B cell (primary cell): ENCODE measurements around the gene RMC1. TPM values are rescaled to one million over a fixed set of nuclear protein-coding genes. Genes with fewer than 3 reads are reported as not detected.
A peak's percentile ranks its signal among the peaks of the same experiment; 100 is the strongest.

Experiments
- ATAC-seq: fragments of 200-7000 bp; cut with Tn5 transposase; one replicate; pipeline ENCODE4 v1.10.0; 2021; ENCODE audit warnings: low read depth, mild to moderate bottlenecking, moderate number of reproducible peaks, moderate library complexity
- CTCF ChIA-PET: fragments of 350-600 bp; sonication (Branson Sonifier 250); formaldehyde crosslinking; loops from one replicate; lab custom pipeline; 2021; ENCODE audit warnings: antibody characterized with exemption, inconsistent platforms; lab: Charles Lee
- POLR2A ChIA-PET: fragments of 350-600 bp; sonication (Branson Sonifier 250); formaldehyde crosslinking; loops from one replicate; lab custom pipeline; 2021; ENCODE audit warnings: antibody characterized with exemption; lab: Charles Lee
- DNase-seq: peaks from one replicate; pipeline ENCODE4 v3.0.0; 2013
- H2AFZ ChIP-seq: 2 replicates; pipeline ENCODE4 v1.6.1; 2012; ENCODE audit warnings: mild to moderate bottlenecking, low read depth, low read length; ENCODE audit not compliant: insufficient read depth, poor library complexity, severe bottlenecking
- H3K27ac ChIP-seq, 2 donors: 1 replicate in 1 of 2; 2 replicates in 1 of 2; pipeline ENCODE4 v1.5.1; 2012 to 2013; ENCODE audit warnings: low read length in 2 of 2, mild to moderate bottlenecking in 2 of 2, moderate library complexity in 1 of 2
- H3K27me3 ChIP-seq, 4 experiments: fragments of 200-600 bp in 1 of 4; sonication (generic) in 1 of 4; replicated peaks in 1 of 4; 1 replicate in 2 of 4; 2 replicates in 2 of 4; pipeline versions ENCODE4 v1.6.1 to v1.7.0; 2013 to 2016; ENCODE audit warnings: low read length in 3 of 4, mild to moderate bottlenecking in 2 of 4, mixed read lengths in 1 of 4, moderate library complexity in 1 of 4; ENCODE audit not compliant: insufficient read depth in 4 of 4, control insufficient read depth in 3 of 4; ENCODE audit errors: control extremely low read depth in 1 of 4
- H3K36me3 ChIP-seq, 2 experiments: replicated peaks in 1 of 2; 1 replicate in 1 of 2; 2 replicates in 1 of 2; pipeline versions ENCODE4 v1.6.1 to v1.7.1; 2013; ENCODE audit warnings: low read length in 1 of 2; ENCODE audit not compliant: insufficient read depth in 2 of 2, control insufficient read depth in 1 of 2; ENCODE audit errors: control extremely low read depth in 1 of 2, extremely low read depth in 1 of 2
- H3K4me1 ChIP-seq, 2 donors: fragments of 200-600 bp in 1 of 2; sonication (generic) in 1 of 2; 1 replicate in 1 of 2; 2 replicates in 1 of 2; pipeline versions ENCODE4 v1.5.1 to v1.6.1; 2013 to 2017; ENCODE audit warnings: low read length in 2 of 2; ENCODE audit not compliant: control insufficient read depth in 2 of 2, insufficient read depth in 2 of 2
- H3K4me2 ChIP-seq: replicated peaks from 2 replicates; pipeline ENCODE3; 2012; ENCODE audit warnings: mild to moderate bottlenecking, low read depth, low read length; ENCODE audit not compliant: poor library complexity, severe bottlenecking
- H3K4me3 ChIP-seq, 5 experiments: fragments of 200-600 bp in 1 of 5; sonication (generic) in 1 of 5; 1 replicate in 3 of 5; 2 replicates in 2 of 5; pipeline versions ENCODE4 v1.5.1 to v1.7.0; 2011 to 2016; ENCODE audit warnings: low read length in 4 of 5, mild to moderate bottlenecking in 4 of 5, low read depth in 2 of 5, control low read depth in 1 of 5, moderate library complexity in 1 of 5; ENCODE audit not compliant: insufficient read depth in 1 of 5; ENCODE audit errors: control extremely low read depth in 1 of 5, extremely low read depth in 1 of 5
- H3K79me2 ChIP-seq: fragments of 200-600 bp; sonication (generic); one replicate; pipeline ENCODE4 v1.6.0; 2016; ENCODE audit warnings: low read length; ENCODE audit not compliant: control insufficient read depth, insufficient read depth
- H3K9ac ChIP-seq: fragments of 200-600 bp; sonication (generic); 2 replicates; pipeline ENCODE4 v1.6.1; 2017; ENCODE audit warnings: mild to moderate bottlenecking, low read length, moderate library complexity
- H3K9me3 ChIP-seq, 3 donors: one replicate each; pipeline versions ENCODE4 v1.6.1 to v1.7.1; 2013; ENCODE audit warnings: low read length in 2 of 3; ENCODE audit not compliant: control insufficient read depth in 2 of 3, insufficient read depth in 1 of 3; ENCODE audit errors: control extremely low read depth in 1 of 3
- H4K20me1 ChIP-seq: 2 replicates; pipeline ENCODE4 v1.6.0; 2012; ENCODE audit warnings: mild to moderate bottlenecking, low read length; ENCODE audit not compliant: insufficient read depth, control insufficient read depth, poor library complexity, severe bottlenecking
- H3K27ac Mint-ChIP-seq: one replicate; pipeline ENCODE4 v1.8.0; 2021; ENCODE audit warnings: mixed read lengths
- H3K27me3 Mint-ChIP-seq: one replicate; pipeline ENCODE4 v1.8.0; 2021; ENCODE audit warnings: mixed read lengths
- H3K4me1 Mint-ChIP-seq: one replicate; pipeline ENCODE4 v1.8.0; 2021; ENCODE audit warnings: mixed read lengths
- H3K4me3 Mint-ChIP-seq: one replicate; pipeline ENCODE4 v1.8.0; 2021; ENCODE audit warnings: mixed read lengths
- H3K9me3 Mint-ChIP-seq: one replicate; pipeline ENCODE4 v1.8.0; 2022; ENCODE audit warnings: mixed read lengths; ENCODE audit not compliant: insufficient read depth
- EZH2 ChIP-seq: IDR thresholded peaks from 2 replicates; pipeline ENCODE4 v1.6.1; 2012; ENCODE audit warnings: borderline replicate concordance, low read depth, mild to moderate bottlenecking, moderate library complexity, low read length; ENCODE audit not compliant: insufficient read depth, poor library complexity, severe bottlenecking
- WGBS: methylation state at CpG from one replicate; pipeline ENCODE4 v1.1.5; 2013; ENCODE audit warnings: missing lambda C conversion rate; ENCODE audit not compliant: insufficient coverage; 5-methylcytosine and 5-hydroxymethylcytosine counted together
- intact Hi-C: fragments of 100-400 bp; cut with micrococcal nuclease; formaldehyde crosslinking; loops from one replicate; pipeline ENCODE4 v1.10.0; 2022
- polyA plus RNA-seq: library from polyadenylated mRNA; depleted of rRNA; stranded (reverse); fragments of >200 nt; gene quantifications from 2 replicates; pipeline ENCODE4 v1.2.3, GENCODE V29; 2012
- total RNA-seq, 2 donors: library from RNA; stranded (reverse); fragments of 120-200 nt in 1 of 2; gene quantifications; 1 replicate in 1 of 2; 2 replicates in 1 of 2; pipeline versions ENCODE4 v1.2.3 to v1.2.4, GENCODE V29; 2013 to 2022
- TF ChIP-seq, protein P1 (sequence below): fragments of 200-600 bp; IDR thresholded peaks from one replicate; pipeline ENCODE4 v1.8.0; 2022; ENCODE audit warnings: antibody characterized with exemption, mild to moderate bottlenecking

RMC1 gene
- total and polyA plus RNA-seq, 2 donors (not counting 1 experiment from before 2014, with no cell fraction given) = 77.3 to 137 TPM

DNA sequence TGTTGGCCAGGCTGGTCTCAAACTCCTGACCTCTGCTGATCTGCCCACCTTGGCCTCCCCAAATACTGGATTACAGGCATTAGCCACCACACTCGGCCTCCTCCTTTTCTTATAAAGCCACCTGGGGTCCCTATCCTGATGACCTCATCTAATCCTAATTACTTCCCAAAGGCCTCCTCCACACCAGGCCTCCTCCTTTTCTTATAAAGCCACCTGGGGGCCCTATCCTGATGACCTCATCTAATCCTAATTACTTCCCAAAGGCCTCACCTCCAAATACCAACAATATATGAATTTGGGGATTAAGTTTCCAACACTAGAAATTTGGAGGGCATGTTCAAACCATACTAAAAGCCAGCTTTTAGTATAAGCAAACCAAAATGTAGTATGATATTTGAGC lies 9.7 kb upstream of the RMC1 start:
- intact Hi-C loops = no loop called here
- no peak for ATAC-seq

DNA sequence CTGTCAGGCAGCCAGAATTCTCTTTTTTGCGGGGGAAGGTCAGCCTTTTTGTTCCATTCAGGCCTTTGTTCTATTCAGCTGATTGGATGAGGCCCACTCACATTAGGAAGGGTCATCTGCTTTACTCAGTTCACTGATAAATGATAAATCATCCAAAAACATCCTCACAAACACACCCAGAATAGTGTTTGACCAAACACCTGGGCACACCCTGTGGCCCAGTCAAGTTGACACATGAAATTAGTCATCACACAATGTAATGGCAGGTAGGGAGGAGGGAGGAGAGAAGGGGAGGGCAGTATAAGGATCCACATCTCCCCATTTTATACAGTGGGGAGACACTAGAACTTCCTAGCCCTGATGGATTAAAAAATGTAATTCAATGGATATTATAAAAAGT lies 8.3 kb upstream of the RMC1 start:
- Histone ChIP-seq H3K27ac (peak overlapping the region; percentile 55 to 76), H2AFZ (peak overlapping the region; percentile 8), H3K4me3 (no peak overlapping the region), H4K20me1 (no peaks in the 10 kb centered on the region), H3K27me3 (no peaks in the 10 kb centered on the region), H3K9ac (no peak overlapping the region), H3K4me2 (peak overlapping the region; percentile 66), H3K9me3 (peaks cover 0 to 3% (median 0%) of the 10 kb centered on the region in 3 donors), H3K4me1 (peaks cover 58 to 60% of the 10 kb centered on the region in 2 donors), H3K79me2 (peaks cover 67% of the 10 kb centered on the region), H3K36me3 (no peaks in the 10 kb centered on the region)
- no peaks in the 10 kb centered on the region for H3K9me3 Mint-ChIP-seq
- H3K4me3 Mint-ChIP-seq = peak overlapping the region; percentile 78
- 100% methylated on average over 1 of the region's 1 CpG for WGBS
- ATAC-seq = no peak
- TF ChIP-seq, protein P1, sequence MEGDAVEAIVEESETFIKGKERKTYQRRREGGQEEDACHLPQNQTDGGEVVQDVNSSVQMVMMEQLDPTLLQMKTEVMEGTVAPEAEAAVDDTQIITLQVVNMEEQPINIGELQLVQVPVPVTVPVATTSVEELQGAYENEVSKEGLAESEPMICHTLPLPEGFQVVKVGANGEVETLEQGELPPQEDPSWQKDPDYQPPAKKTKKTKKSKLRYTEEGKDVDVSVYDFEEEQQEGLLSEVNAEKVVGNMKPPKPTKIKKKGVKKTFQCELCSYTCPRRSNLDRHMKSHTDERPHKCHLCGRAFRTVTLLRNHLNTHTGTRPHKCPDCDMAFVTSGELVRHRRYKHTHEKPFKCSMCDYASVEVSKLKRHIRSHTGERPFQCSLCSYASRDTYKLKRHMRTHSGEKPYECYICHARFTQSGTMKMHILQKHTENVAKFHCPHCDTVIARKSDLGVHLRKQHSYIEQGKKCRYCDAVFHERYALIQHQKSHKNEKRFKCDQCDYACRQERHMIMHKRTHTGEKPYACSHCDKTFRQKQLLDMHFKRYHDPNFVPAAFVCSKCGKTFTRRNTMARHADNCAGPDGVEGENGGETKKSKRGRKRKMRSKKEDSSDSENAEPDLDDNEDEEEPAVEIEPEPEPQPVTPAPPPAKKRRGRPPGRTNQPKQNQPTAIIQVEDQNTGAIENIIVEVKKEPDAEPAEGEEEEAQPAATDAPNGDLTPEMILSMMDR = no peak
- TF ChIP-seq EZH2 = no peak
- intact Hi-C loops = no loop called here
- POLR2A ChIA-PET = no interaction called here
- peaks cover 58% of the 10 kb centered on the region for H3K4me1 Mint-ChIP-seq
- CTCF ChIA-PET = interaction anchor here (1.1 kb wide), 1 partner anchor 50 kb away, joined by 5 read pairs; no protein-coding TSS in a partner anchor
- H3K27me3 Mint-ChIP-seq = no peaks in the 10 kb centered on the region
- H3K27ac Mint-ChIP-seq = peak overlapping the region; percentile 72
- DNase-seq = no peak

More for the DNA sequence above, 9.7 kb upstream of the RMC1 start:
- TF ChIP-seq, protein P1 = no peak
- TF ChIP-seq EZH2 = no peak
- no peak for DNase-seq
- no peak overlapping the region for H3K27ac ChIP-seq
- H4K20me1 ChIP-seq = no peaks in the 10 kb centered on the region
- Mint-ChIP-seq H3K4me3 (no peak overlapping the region), H3K27ac (no peak overlapping the region), H3K9me3 (no peaks in the 10 kb centered on the region), H3K27me3 (no peaks in the 10 kb centered on the region), H3K4me1 (peaks cover 54% of the 10 kb centered on the region)
- H3K27me3 ChIP-seq = no peaks in the 10 kb centered on the region
- H3K4me2 ChIP-seq = no peak overlapping the region
- POLR2A ChIA-PET = no interaction called here
- peaks cover 63% of the 10 kb centered on the region for H3K79me2 ChIP-seq
- WGBS = 100% methylated on average over 1 of the region's 1 CpG
- no peaks in the 10 kb centered on the region for H3K36me3 ChIP-seq
- CTCF ChIA-PET = interaction anchor here (0.9 kb wide), 1 partner anchor 12 kb away, joined by 3 read pairs; no protein-coding TSS in a partner anchor
- H3K4me3 ChIP-seq = no peak overlapping the region
- H3K9ac ChIP-seq = no peak overlapping the region
- H3K9me3 ChIP-seq = peaks cover 0 to 3% (median 0%) of the 10 kb centered on the region in 3 donors
- no peak overlapping the region for H2AFZ ChIP-seq
- H3K4me1 ChIP-seq = peaks cover 58% of the 10 kb centered on the region in 2 donors
